ENCODE results near the gene SCN4B.

SCN4B gene

GRCh38 chr11:118112711-118113430, 39.8 kb downstream of the SCN4B start:
- no peak for TF ChIP-seq ZNF274 (IDR thresholded peaks at IDR 0.05; ENCODE audit: low read depth, low read length)

GRCh38 chr11:118111744-118112035, 40.9 kb downstream of the SCN4B start:
- no peak overlapping the region for H3K4me3 ChIP-seq (ENCODE audit: low read length)
- TF ChIP-seq ZNF274 (IDR thresholded peaks at IDR 0.05; ENCODE audit: low read depth, low read length), result no peak

More at GRCh38 chr11:118112711-118113430, 39.8 kb downstream of the SCN4B start:
- H3K4me3 ChIP-seq (ENCODE audit: low read length), result no peak overlapping the region

- H3K4me3 ChIP-seq (ENCODE audit: low read length), result no peak overlapping the region
- TF ChIP-seq ZNF274 (IDR thresholded peaks at IDR 0.05; ENCODE audit: low read depth, low read length), result no peak
Observed at GRCh38 chr11:118111019-118111743, 41.4 kb downstream of the SCN4B start.

GRCh38 chr11:118109231-118109630, 43.4 kb downstream of the SCN4B start:
- no peak overlapping the region for H3K4me3 ChIP-seq (ENCODE audit: low read length)
- no peak for TF ChIP-seq ZNF274 (IDR thresholded peaks at IDR 0.05; ENCODE audit: low read depth, low read length)

GRCh38 chr11:118108513-118108912, 44.1 kb downstream of the SCN4B start:
- H3K4me3 ChIP-seq (ENCODE audit: low read length), result no peak overlapping the region
- no peak for TF ChIP-seq ZNF274 (IDR thresholded peaks at IDR 0.05; ENCODE audit: low read depth, low read length)

- no peak overlapping the region for H3K4me3 ChIP-seq (ENCODE audit: low read length)
- no peak for TF ChIP-seq ZNF274 (IDR thresholded peaks at IDR 0.05; ENCODE audit: low read depth, low read length)
Observed at GRCh38 chr11:118106789-118107335, 45.8 kb downstream of the SCN4B start.

GRCh38 chr11:118105657-118106305, 46.8 kb downstream of the SCN4B start:
- no peak overlapping the region for H3K4me3 ChIP-seq (ENCODE audit: low read length)
- no peak for TF ChIP-seq ZNF274 (IDR thresholded peaks at IDR 0.05; ENCODE audit: low read depth, low read length)

GRCh38 chr11:118104491-118104890, 48.1 kb downstream of the SCN4B start:
- no peak for TF ChIP-seq ZNF274 (IDR thresholded peaks at IDR 0.05; ENCODE audit: low read depth, low read length)

GRCh38 chr11:118102721-118103261, 49.8 kb downstream of the SCN4B start:
- TF ChIP-seq ZNF274 (IDR thresholded peaks at IDR 0.05; ENCODE audit: low read depth, low read length), result no peak

More at GRCh38 chr11:118104491-118104890, 48.1 kb downstream of the SCN4B start:
- no peak overlapping the region for H3K4me3 ChIP-seq (ENCODE audit: low read length)

GRCh38 chr11:118100691-118101232, 51.9 kb downstream of the SCN4B start:
- H3K4me3 ChIP-seq (ENCODE audit: low read length), result no peak overlapping the region
- TF ChIP-seq ZNF274 (IDR thresholded peaks at IDR 0.05; ENCODE audit: low read depth, low read length), result no peak

More at GRCh38 chr11:118102721-118103261, 49.8 kb downstream of the SCN4B start:
- no peak overlapping the region for H3K4me3 ChIP-seq (ENCODE audit: low read length)

GRCh38 chr11:118099838-118100556, 52.6 kb downstream of the SCN4B start:
- H3K4me3 ChIP-seq (ENCODE audit: low read length), result no peak overlapping the region
- no peak for TF ChIP-seq ZNF274 (IDR thresholded peaks at IDR 0.05; ENCODE audit: low read depth, low read length)

- no peak overlapping the region for H3K4me3 ChIP-seq (ENCODE audit: low read length)
- TF ChIP-seq ZNF274 (IDR thresholded peaks at IDR 0.05; ENCODE audit: low read depth, low read length), result no peak
Observed at GRCh38 chr11:118098996-118099837, 53.4 kb downstream of the SCN4B start.

- TF ChIP-seq ZNF274 (IDR thresholded peaks at IDR 0.05; ENCODE audit: low read depth, low read length), result no peak
- H3K4me3 ChIP-seq (ENCODE audit: low read length), result no peak overlapping the region
Observed at GRCh38 chr11:118095967-118096367, 56.7 kb downstream of the SCN4B start.
